Left ventricle myocardium superior (tissue), 1 donor: ENCODE measurements around the gene GAL. TPM values are rescaled to one million over a fixed set of nuclear protein-coding genes. Genes with fewer than 3 reads are reported as not detected.

Experiments
- ATAC-seq: fragments of 200-7000 bp; cut with Tn5 transposase; one replicate; pipeline ENCODE4 v1.9.1; 2020; ENCODE audit warnings: mild to moderate bottlenecking, moderate library complexity
- DNase-seq: peaks from one replicate; pipeline ENCODE4 v3.0.0-alpha.2; 2020
- intact Hi-C: fragments of 100-400 bp; cut with micrococcal nuclease; formaldehyde crosslinking; loops from one replicate; pipeline ENCODE4 v1.11.0; 2022
- total RNA-seq: library from RNA; stranded (reverse); fragmentation: NEBNext Ultra II Directional; extraction: Animal tissue kit (Norgen Biotek cat#: 25700); gene quantifications from one replicate; pipeline ENCODE4 v1.2.1, GENCODE V29; 2021
- donor health status: DM: no; HTN: yes; CAD: no; lungs with severe emphysema.

Gene GAL
- total RNA-seq, 1 donor from 2014 or later: not detected

DNA sequence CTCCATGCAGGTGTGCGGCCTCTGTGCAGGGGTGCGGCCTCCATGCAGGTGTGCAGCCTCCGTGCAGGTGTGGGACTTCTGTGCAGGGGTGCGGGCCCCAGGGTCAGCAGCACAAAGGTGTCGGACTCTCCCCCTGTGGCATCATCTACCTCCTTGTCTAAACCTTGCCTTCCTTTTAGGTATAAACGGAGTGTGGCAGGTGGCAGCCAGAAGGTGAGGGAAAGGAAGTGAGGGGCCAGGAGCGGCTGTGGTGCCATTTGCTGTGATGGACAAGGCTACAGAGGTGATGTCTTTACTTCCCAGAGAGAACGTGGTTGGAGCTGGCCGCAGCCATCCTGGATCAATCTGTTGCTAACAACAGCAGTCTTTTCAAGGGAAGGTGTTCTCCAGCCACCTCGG, 9.1 kb downstream of the GAL start:
- ATAC-seq (no peak), DNase-seq (no peak)
- intact Hi-C loops: no loop called here

DNA sequence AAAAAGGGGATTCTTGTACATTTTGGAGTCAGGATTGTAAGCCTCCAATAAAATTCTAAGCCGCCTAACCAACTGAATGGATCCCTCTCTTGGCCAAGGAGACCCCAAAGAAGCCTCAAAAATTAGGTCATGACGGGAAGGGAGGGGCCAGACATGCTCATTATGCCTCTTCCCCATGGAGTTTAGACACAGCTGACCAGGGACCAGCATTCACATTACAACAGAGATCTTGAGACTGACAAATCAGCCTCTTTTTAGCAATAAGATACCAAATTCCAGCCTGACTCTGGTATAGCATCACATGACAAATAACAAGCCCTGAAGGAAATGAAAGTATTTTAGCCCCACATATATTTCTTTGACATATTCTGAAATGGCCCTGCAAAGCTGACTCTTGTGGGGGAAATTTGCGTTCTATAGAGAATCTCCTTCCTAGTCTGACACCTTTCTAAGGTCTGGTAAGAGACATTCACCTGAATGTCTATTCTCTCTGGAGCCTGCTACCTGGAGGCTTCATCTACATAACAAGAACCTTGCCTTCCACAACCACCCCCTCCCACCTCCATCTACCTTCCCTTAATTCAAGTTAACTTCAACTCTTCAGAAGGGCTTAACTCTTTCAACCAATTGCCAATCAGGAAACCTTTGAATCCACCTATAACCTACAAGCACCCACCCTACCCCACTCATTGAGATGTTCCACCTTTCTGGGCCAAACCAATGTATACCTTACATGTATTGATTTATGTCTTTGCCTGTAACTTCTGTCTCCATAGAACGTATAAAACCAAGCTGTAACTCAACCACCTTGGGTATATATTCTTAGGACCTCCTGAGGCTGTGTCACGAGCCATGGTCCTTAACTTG, 10.3 kb downstream of the GAL start:
- intact Hi-C loops: no loop called here

GRCh38 chr11:68695531-68695930, 11.2 kb downstream of the GAL start:
- intact Hi-C loops: no loop called here
- no peak for DNase-seq
- ATAC-seq: no peak

More for the DNA sequence above, 10.3 kb downstream of the GAL start:
- no peak for ATAC-seq
- DNase-seq: no peak

- intact Hi-C loops: no loop called here
- ATAC-seq: no peak
These were observed 14.6 kb downstream of the GAL start for GRCh38 chr11:68698993-68699392.

DNA sequence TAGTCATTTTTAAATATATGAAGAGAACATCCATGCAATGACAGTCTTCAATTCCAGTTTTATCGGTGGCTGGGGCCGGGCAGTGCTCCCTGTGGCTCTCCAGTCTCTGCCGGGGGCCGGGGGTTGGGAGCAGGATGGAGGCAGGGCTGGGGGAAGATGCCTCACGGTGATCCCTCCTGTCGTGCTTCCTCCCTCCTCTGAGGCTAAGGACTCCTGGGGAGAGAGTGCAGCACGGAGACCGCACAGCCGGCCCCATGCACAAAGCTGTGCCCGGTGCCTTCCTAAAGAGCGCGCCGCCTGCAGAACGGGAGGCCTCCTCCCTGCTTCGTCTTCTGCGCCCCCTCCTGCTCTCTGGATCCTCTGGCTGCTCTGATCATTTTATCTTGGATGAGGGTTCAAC, 20.5 kb downstream of the GAL start:
- no peak for ATAC-seq
- DNase-seq: no peak
- intact Hi-C loops: no loop called here

More at GRCh38 chr11:68698993-68699392, 14.6 kb downstream of the GAL start:
- no peak for DNase-seq

- DNase-seq (no peak), ATAC-seq (no peak)
- intact Hi-C loops: no loop called here
These were observed 23.2 kb downstream of the GAL start for GRCh38 chr11:68707527-68707926.

- ATAC-seq (no peak), DNase-seq (no peak)
- intact Hi-C loops: no loop called here
These were observed 24.7 kb downstream of the GAL start for GRCh38 chr11:68709062-68709461.

DNA sequence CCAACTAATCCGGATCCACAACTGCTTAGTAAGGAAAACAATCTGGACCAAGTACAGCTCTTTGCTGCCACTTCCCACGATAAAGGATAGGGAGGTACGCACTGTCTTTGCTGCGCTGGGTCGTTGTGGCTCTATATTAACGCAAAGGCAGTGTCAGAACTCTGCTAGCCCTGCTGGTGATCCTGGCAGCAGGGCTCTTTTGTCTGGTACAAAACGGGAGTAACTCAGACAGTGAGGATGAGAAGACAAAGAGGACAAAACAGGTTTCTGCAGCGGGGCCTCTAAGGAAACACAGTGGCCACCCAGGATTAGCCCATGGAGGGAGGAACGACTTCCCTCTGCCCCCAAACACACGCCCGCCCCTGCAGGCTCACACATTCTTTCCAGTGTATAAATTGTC, 26.1 kb downstream of the GAL start:
- no peak for DNase-seq
- no peak for ATAC-seq
- intact Hi-C loops: no loop called here

DNA sequence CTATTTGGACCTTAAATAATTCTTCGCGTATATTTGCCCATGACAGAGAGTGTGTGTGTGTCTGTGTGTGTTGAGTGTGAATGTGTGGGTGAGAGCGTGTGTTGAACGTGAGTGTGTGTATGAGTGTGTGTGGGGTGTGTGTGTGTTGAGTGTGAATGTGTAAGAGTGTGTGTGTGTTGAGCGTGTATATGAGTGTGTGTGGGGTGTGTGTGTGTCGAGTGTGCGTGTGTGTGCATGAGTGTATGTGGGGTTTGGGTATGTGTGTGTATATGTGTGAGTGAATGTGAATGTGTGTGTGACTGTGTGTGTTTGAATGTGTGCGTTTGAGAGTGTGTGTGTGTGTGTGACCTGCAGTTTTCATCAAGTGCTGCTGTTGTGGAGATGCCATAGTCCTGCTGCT, 26.8 kb downstream of the GAL start:
- intact Hi-C loops: no loop called here
- no peak for ATAC-seq
- no peak for DNase-seq

GRCh38 chr11:68714060-68714856, 29.9 kb downstream of the GAL start:
- no peak for ATAC-seq
- intact Hi-C loops: no loop called here
- no peak for DNase-seq

DNA sequence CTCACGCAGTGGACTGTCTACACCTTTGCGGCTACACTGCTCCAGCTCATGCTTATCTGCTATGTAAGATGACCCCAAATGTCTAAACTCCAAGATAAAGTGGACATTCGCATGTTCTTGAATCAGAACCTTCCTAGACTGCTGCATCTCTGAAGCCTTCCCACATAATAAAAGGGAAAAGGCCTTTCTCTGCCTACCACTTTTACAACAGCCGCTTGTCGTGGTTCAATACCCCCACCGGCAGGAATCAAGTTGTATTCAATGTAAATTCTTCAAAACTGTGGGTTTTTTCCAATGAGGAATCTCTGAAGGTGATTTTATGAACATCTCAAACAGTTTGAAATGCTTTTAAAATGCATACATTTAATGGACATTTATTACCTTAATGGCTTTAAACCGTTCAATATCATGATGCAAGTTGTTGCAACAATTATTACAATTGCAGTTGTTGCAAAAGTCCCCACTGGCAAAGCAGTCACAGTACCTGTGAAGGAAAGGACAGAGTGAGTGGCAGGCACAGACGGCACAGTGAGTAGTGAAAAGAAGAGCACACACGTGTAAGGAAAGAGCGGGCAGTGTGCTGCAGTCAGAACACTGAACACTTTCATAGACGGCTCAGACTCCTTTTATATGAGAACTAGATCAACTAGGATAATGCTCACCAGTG, 31.2 kb downstream of the GAL start:
- ATAC-seq (no peak), DNase-seq (no peak)
- intact Hi-C loops: no loop called here

GRCh38 chr11:68721075-68721474, 36.7 kb downstream of the GAL start:
- ATAC-seq: no peak
- intact Hi-C loops: no loop called here
- DNase-seq: no peak

- intact Hi-C loops: no loop called here
- ATAC-seq (no peak), DNase-seq (no peak)
These were observed 37.8 kb downstream of the GAL start for GRCh38 chr11:68722143-68722542.

DNA sequence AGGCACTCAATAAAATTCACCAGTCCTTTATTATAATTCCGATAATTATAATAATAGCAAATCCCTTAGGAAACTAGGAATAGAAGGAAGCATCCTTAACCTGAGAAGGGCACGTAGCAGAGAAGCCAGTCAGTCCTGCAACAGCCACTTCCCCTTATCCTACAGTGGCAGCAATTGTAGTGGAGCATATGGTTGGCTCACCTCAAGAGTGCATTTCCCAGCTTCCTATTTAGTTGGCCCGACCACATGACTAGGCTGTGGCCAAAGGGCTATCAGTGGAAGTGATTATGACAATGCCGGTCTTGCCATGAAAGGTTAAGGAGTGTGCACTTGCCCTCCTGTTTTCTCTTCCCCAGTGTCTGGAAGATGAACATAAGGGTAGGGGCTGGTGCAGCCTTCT, 39.9 kb downstream of the GAL start:
- no peak for DNase-seq
- ATAC-seq: no peak
- intact Hi-C loops: no loop called here

DNA sequence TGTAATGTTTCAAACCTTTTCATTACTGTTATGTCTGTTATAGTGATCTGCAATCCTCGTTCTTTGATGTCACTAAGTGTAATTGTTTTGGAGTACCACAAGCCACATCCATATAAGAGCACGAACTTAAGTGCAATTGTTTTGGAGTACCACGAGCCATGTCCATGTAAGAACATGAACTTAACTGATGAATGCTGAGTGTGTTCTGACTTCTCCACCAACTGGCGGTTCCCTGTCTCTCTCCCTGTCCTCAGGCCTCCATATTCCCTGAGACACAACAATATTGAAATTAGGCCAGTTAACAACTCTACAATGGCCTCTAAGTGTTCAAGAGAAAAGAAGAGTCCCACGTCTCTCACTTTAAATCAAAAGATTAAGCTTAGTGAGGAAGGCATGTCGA, 43.4 kb downstream of the GAL start:
- no peak for DNase-seq
- intact Hi-C loops: no loop called here
- no peak for ATAC-seq

DNA sequence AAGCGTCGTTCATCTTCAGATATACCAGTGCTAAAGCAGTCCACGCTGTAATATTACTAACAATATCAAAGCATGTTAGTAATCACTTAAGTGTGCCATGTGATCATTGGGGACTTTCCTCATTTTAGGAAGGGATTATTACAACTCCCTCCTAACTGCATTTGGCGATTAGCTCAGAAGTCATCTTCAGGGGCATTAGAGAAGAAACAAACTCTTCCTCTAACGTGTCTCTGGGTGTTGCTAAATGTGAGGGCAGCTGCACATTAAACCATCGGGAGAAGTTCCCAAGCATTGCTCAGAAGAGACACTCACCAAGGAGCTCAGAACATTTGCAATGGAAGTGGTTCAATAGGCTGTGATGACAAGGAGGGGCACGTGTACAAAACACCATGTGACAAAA, 49.8 kb downstream of the GAL start:
- DNase-seq (no peak), ATAC-seq (no peak)
- intact Hi-C loops: no loop called here

DNA sequence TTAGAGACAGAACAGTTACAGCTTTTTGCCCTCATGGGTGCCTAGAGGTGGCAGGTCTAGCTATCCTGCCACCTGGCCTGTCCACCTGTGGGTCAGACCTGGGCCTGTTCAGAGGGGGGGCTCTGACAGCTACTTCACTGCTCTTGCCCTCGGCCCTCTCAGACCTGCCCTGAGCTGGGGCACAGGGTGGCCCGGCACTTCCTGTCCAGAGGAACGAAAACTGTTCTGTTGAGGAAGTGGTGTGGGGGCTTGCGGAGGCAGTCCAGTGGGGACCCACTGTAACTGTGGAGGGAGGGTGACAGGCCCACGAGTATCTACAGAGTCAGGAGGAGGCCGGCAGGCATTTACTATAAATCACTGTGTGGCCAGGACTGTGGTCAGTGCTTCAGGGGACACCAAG, 50.8 kb downstream of the GAL start:
- no peak for ATAC-seq
- intact Hi-C loops: no loop called here

DNA sequence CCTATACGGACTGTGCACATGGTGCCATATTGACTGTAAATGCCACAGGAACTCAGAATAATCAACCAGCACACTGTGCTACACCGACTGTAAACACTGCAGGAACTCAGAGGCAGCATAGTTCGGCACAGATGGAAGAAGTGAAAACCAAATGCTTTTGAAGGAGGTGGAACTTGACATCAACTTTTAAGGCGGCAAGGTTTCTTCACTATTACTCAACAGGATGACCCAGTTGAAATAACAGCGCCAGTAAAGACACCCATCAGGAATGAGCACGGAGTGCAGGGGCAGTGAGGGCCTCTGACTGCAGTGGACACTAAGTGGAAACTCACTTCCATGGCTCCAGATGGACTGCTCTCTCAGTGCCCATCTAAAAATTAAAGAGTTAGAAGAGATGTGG, 51.3 kb downstream of the GAL start:
- DNase-seq (no peak), ATAC-seq (no peak)
- intact Hi-C loops: no loop called here

More for the DNA sequence above, 50.8 kb downstream of the GAL start:
- DNase-seq: no peak
